ENCODE results near the gene RPS10.

GRCh38 chr6:34369385-34369784, 56.5 kb downstream of the RPS10 start:
- TF ChIP-seq CTCF (conservative IDR thresholded peaks at IDR 0.05; ENCODE audit: low read depth in 2 of 2) = no peak
- no peak for TF ChIP-seq ETS1 (IDR thresholded peaks at IDR 0.05)
- TF ChIP-seq POLR2AphosphoS5 (IDR thresholded peaks at IDR 0.05; ENCODE audit: low read depth) = no peak
- no peak for TF ChIP-seq REST (IDR thresholded peaks at IDR 0.05; ENCODE audit: unreplicated experiment)
- TF ChIP-seq EZH2 (IDR thresholded peaks at IDR 0.05; ENCODE audit: low read depth, unreplicated experiment) = no peak
- no peak for TF ChIP-seq STAT1 (IDR thresholded peaks at IDR 0.05; ENCODE audit: unreplicated experiment)
- no peak for TF ChIP-seq CREB1 (CRISPR knock-in tag; IDR thresholded peaks at IDR 0.05; ENCODE audit: low read depth)
- no peak for TF ChIP-seq ZNF331 (CRISPR knock-in tag; IDR thresholded peaks at IDR 0.05; ENCODE audit: low read depth)
- TF ChIP-seq EZH2phosphoT487 (IDR thresholded peaks at IDR 0.05; ENCODE audit: unreplicated experiment) = no peak
- no peak for TF ChIP-seq NANOG (IDR thresholded peaks at IDR 0.05; ENCODE audit: borderline replicate concordance)
- no peak for TF ChIP-seq JUNB (IDR thresholded peaks at IDR 0.05; ENCODE audit: unreplicated experiment)
- TF ChIP-seq ZNF114 (CRISPR knock-in tag; IDR thresholded peaks at IDR 0.05) = no peak

Data from GM23338 (cell line).